Measurements from ENCODE around the gene DOCK4. TPM values are rescaled to one million over a fixed set of nuclear protein-coding genes. Genes with fewer than 3 reads are reported as not detected.

The DOCK4 gene
- total RNA-seq, 1 donor from 2014 or later, result 0.23 TPM

- intact Hi-C loops (cut with micrococcal nuclease), result no loop called here
Measured at GRCh38 chr7:112215787-112216186, 9.6 kb upstream of the DOCK4 start.

GRCh38 chr7:112214883-112215282, 8.7 kb upstream of the DOCK4 start:
- intact Hi-C loops (cut with micrococcal nuclease), result no loop called here

GRCh38 chr7:112214268-112214667, 8.1 kb upstream of the DOCK4 start:
- intact Hi-C loops (cut with micrococcal nuclease), result no loop called here

GRCh38 chr7:112213735-112214134, 7.5 kb upstream of the DOCK4 start:
- intact Hi-C loops (cut with micrococcal nuclease), result no loop called here

- intact Hi-C loops (cut with micrococcal nuclease), result no loop called here
Measured at GRCh38 chr7:112212571-112212970, 6.4 kb upstream of the DOCK4 start.

- intact Hi-C loops (cut with micrococcal nuclease), result no loop called here
Measured at GRCh38 chr7:112211348-112211907, 5.2 kb upstream of the DOCK4 start.

GRCh38 chr7:112207765-112208164, 1.6 kb upstream of the DOCK4 start:
- intact Hi-C loops (cut with micrococcal nuclease), result loop anchor here (5.0 kb wide), 1 partner anchor 585 kb away; the partner anchor contains the start of gene TMEM168

- intact Hi-C loops (cut with micrococcal nuclease), result loop anchor here (1.0 to 5.0 kb wide), 6 partner anchors 185 to 911 kb away; partner anchors contain the start of genes IFRD1, IMMP2L, SMIM30 and TMEM168
Measured at GRCh38 chr7:112206991-112207592, 893 bp upstream of the DOCK4 start.

- intact Hi-C loops (cut with micrococcal nuclease), result loop anchor here (1.0 to 5.0 kb wide), 6 partner anchors 187 to 913 kb away; partner anchors contain the start of genes IFRD1, IMMP2L, SMIM30 and TMEM168
Measured at GRCh38 chr7:112205343-112206237, 609 bp downstream of the DOCK4 start.

- intact Hi-C loops (cut with micrococcal nuclease), result loop anchor here (5.0 kb wide), 1 partner anchor 588 kb away; the partner anchor contains the start of gene TMEM168
Measured at GRCh38 chr7:112204499-112205342, 1.5 kb downstream of the DOCK4 start.

GRCh38 chr7:112203365-112203739, 2.8 kb downstream of the DOCK4 start:
- intact Hi-C loops (cut with micrococcal nuclease), result no loop called here

GRCh38 chr7:112202816-112203215, 3.4 kb downstream of the DOCK4 start:
- intact Hi-C loops (cut with micrococcal nuclease), result no loop called here

GRCh38 chr7:112201839-112202238, 4.4 kb downstream of the DOCK4 start:
- intact Hi-C loops (cut with micrococcal nuclease), result no loop called here

- intact Hi-C loops (cut with micrococcal nuclease), result no loop called here
Measured at GRCh38 chr7:112201411-112201810, 4.8 kb downstream of the DOCK4 start.

GRCh38 chr7:112199672-112200071, 6.5 kb downstream of the DOCK4 start:
- intact Hi-C loops (cut with micrococcal nuclease), result no loop called here

- intact Hi-C loops (cut with micrococcal nuclease), result no loop called here
Measured at GRCh38 chr7:112199035-112199655, 7.1 kb downstream of the DOCK4 start.

- intact Hi-C loops (cut with micrococcal nuclease), result no loop called here
Measured at GRCh38 chr7:112197322-112197721, 8.9 kb downstream of the DOCK4 start.

- intact Hi-C loops (cut with micrococcal nuclease), result no loop called here
Measured at GRCh38 chr7:112195717-112196116, 10.5 kb downstream of the DOCK4 start.

GRCh38 chr7:112193915-112194502, 12.2 kb downstream of the DOCK4 start:
- intact Hi-C loops (cut with micrococcal nuclease), result no loop called here
